Measurements from ENCODE around the gene LRRFIP1. TPM values are rescaled to one million over a fixed set of nuclear protein-coding genes. Genes with fewer than 3 reads are reported as not detected.

LRRFIP1 gene
- total RNA-seq, 4 donors from 2014 or later, result 84.9 to 152 (median 120) TPM

DNA sequence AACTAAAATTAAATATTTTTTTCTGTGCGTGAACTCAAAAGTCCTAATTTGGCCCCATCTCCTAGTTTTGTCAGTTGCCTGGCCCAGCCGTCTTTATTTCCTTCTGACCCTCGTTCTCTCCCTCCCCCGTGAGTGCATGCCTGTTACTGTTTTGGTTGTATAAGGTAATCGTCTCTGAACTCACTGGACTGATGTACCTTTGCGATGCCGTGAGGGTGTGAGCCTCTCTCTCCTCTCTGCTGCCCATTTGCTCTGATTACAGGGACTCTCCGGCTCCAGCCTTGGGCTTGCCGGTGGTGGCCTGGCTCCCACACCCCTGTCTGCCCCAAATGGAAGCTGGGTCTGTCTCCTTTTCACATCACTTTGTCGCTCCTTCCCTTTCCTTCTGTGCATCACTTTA is 104.7 kb downstream of the LRRFIP1 start:
- Histone ChIP-seq H3K9me3 (no peaks in the 10 kb centered on the region), H3K27me3 (no peaks in the 10 kb centered on the region), H3K27ac (peak overlapping the region in 3 of 4 donors; percentile 67 to 85 (median 77)), H3K36me3 (peaks cover 0 to 31% (median 0%) of the 10 kb centered on the region in 3 donors), H3K4me3 (peak overlapping the region in 1 of 4 donors; percentile 25), H3K4me1 (peaks cover 29 to 97% (median 71%) of the 10 kb centered on the region in 3 donors)
- 39 to 64% methylated on average over 10 of the region's 10 CpGs for WGBS, 2 donors
- intact Hi-C loops (cut with DNase I), result no loop called here
- TF ChIP-seq, protein P1, sequence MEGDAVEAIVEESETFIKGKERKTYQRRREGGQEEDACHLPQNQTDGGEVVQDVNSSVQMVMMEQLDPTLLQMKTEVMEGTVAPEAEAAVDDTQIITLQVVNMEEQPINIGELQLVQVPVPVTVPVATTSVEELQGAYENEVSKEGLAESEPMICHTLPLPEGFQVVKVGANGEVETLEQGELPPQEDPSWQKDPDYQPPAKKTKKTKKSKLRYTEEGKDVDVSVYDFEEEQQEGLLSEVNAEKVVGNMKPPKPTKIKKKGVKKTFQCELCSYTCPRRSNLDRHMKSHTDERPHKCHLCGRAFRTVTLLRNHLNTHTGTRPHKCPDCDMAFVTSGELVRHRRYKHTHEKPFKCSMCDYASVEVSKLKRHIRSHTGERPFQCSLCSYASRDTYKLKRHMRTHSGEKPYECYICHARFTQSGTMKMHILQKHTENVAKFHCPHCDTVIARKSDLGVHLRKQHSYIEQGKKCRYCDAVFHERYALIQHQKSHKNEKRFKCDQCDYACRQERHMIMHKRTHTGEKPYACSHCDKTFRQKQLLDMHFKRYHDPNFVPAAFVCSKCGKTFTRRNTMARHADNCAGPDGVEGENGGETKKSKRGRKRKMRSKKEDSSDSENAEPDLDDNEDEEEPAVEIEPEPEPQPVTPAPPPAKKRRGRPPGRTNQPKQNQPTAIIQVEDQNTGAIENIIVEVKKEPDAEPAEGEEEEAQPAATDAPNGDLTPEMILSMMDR (IDR thresholded peaks at IDR 0.05), result no peak
- TF ChIP-seq POLR2A (IDR thresholded peaks at IDR 0.05), result no peak
- DNase-seq, result no peak

DNA sequence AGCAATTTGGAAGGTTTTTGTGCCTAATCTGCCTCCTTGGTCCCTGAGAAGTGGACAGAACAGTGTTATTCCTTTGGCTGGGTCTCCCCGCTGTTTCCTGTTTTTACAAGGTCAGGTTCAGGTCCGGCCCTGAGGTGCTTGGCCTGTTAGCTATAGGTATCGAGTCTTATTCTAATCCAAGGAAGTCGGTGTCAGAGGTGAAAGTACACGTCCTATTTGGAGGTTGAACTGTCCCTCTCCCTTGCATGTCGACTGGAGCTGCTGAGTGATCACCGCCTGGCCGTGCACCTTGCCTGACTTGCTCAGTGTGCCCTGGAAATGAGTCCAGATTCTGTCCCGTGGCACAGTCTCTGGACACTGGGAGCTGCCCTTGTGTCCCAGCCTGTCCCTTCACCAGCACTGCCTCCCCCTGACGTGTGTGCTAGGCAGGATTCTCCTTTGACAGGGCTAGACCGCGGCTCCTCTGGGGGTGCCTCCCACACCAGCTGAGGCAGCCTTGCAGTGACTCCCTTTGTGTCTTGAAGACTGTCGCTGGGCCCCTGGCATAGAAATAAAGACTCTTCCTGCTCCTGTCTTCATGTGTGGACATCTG is 105.5 kb downstream of the LRRFIP1 start:
- Histone ChIP-seq H3K36me3 (peaks cover 0 to 39% (median 0%) of the 10 kb centered on the region in 3 donors), H3K27ac (peak overlapping the region; percentile 13 to 85 (median 72)), H3K4me1 (peaks cover 23 to 97% (median 66%) of the 10 kb centered on the region in 3 donors), H3K4me3 (peak overlapping the region in 1 of 4 donors; percentile 28), H3K9me3 (no peaks in the 10 kb centered on the region), H3K27me3 (no peaks in the 10 kb centered on the region)
- DNase-seq, result no peak
- intact Hi-C loops (cut with DNase I), result no loop called here
- 57 to 62% methylated on average over 8 to 10 of the region's 13 CpGs for WGBS, 2 donors
- TF ChIP-seq POLR2A (IDR thresholded peaks at IDR 0.05), result no peak

DNA sequence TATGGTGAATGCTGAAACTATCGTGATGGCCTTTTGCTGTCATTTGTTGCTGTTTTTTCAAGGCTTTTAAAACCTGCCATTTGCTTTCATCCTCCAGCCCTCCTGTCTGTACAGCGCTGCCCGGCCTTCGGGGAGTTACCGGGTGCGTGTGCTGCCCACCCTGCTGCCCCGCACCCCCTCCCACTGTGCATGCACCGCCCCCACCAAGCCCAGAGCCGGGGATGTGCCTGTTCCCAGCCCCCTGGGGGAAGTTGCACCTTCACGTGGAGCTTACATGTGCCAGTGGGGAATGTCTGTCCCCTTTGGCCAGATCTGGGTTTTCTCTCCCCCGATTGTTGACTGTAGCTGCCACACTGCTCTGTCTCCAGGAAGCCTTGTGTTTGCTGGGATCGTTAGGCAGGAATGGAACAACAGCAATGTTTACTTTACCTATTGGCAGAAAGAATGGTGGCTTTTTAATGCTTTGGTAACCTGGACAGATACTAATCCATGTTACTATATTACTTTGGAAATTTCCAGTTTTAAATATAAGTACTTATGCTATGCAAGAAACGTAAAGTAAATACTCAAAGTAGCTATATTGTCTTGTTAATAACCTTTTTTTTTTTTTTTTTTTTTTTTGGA is 106.4 kb downstream of the LRRFIP1 start:
- no peak for TF ChIP-seq POLR2A (IDR thresholded peaks at IDR 0.05)
- TF ChIP-seq, protein P1 (IDR thresholded peaks at IDR 0.05), result no peak
- H3K27me3 ChIP-seq, result no peaks in the 10 kb centered on the region
- H3K4me3 ChIP-seq, result peak overlapping the region in 1 of 4 donors; percentile 28
- peaks cover 0 to 44% (median 0%) of the 10 kb centered on the region in 3 donors for H3K36me3 ChIP-seq
- intact Hi-C loops (cut with DNase I), result no loop called here
- WGBS, 2 donors, result 48 to 51% methylated on average over 10 to 11 of the region's 13 CpGs
- peaks cover 23 to 97% (median 71%) of the 10 kb centered on the region in 3 donors for H3K4me1 ChIP-seq
- no peaks in the 10 kb centered on the region for H3K9me3 ChIP-seq
- H3K27ac ChIP-seq, result peak overlapping the region in 3 of 4 donors; percentile 67 to 85 (median 77)
- DNase-seq, result no peak

DNA sequence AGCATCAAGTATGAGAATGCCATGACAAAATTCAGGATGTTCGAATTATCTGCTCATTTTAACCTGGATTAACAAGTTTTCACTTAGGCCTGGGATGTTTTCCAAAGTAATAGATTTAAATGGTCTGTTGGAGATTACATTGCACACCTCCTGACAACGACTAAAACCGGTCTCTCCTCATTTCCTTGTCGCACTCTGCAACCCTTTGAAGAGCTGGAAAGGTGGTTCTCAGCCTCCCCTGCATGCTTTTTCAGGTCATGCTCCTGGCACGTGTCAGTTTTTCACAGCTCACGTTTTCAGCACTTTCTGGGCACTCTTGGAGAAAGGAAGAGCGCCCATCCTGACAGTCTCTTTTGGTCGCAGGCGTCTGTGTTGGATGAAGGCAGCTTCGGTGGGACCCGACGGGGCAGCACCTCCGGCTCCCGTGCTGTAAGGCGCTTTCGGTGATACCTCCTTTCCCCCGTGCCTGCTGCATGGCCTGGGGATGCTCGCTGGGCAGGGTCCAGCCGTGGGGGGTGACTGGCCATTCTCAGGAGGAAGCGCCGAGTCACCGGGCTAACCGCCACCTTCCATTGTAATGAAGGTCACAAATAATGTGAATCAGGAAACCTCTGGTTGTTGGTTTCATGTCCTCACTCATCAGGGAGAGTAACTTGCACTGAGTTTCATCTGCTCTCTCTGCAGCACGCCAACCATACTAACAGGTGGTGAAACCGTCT is 107.7 kb downstream of the LRRFIP1 start:
- TF ChIP-seq POLR2A (IDR thresholded peaks at IDR 0.05), result no peak
- TF ChIP-seq, protein P1 (IDR thresholded peaks at IDR 0.05), result no peak
- no peak for DNase-seq
- WGBS, 2 donors, result 55 to 74% methylated on average over 13 to 14 of the region's 25 CpGs
- intact Hi-C loops (cut with DNase I), result no loop called here
- Histone ChIP-seq H3K4me1 (peaks cover 23 to 99% (median 62%) of the 10 kb centered on the region in 3 donors), H3K36me3 (peaks cover 0 to 50% (median 0%) of the 10 kb centered on the region in 3 donors), H3K9me3 (no peaks in the 10 kb centered on the region), H3K27me3 (no peaks in the 10 kb centered on the region), H3K4me3 (no peak overlapping the region), H3K27ac (peak overlapping the region; percentile 45 to 77 (median 64))

DNA sequence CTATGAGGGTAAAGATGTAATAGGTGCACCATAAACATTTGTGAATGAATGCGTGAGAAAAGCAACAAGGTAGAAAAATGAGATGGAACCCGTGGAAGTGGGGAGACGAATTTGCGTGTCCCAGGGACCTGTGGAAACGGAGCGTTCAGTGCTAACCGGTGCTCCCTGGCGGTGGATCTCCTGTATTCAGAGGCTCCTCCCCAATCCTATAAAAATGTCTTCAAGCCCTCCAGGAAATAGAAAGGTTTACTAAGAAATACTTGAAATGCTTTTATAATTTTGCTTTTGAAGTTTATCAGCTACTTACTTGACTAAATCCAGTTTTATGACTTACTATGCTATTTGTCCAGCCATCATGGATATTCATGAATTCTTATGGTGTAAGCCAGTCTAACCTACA is 108.4 kb downstream of the LRRFIP1 start:
- no peaks in the 10 kb centered on the region for H3K27me3 ChIP-seq
- H3K4me3 ChIP-seq, result no peak overlapping the region
- WGBS, 2 donors, result 86 to 87% methylated on average over 8 of the region's 8 CpGs
- TF ChIP-seq POLR2A (IDR thresholded peaks at IDR 0.05), result no peak
- TF ChIP-seq, protein P1 (IDR thresholded peaks at IDR 0.05), result no peak
- H3K4me1 ChIP-seq, result peaks cover 21 to 99% (median 57%) of the 10 kb centered on the region in 3 donors
- no peaks in the 10 kb centered on the region for H3K9me3 ChIP-seq
- DNase-seq, result no peak
- H3K36me3 ChIP-seq, result peaks cover 0 to 51% (median 0%) of the 10 kb centered on the region in 3 donors
- H3K27ac ChIP-seq, result peak overlapping the region in 3 of 4 donors; percentile 61 to 77 (median 67)
- intact Hi-C loops (cut with DNase I), result no loop called here

All from esophagus squamous epithelium (tissue), 5 donors.